GM15510 (cell line): ENCODE data around the gene C1orf185.

ENCODE experiments used
- POLR2A ChIP-seq: IDR thresholded peaks from 3 replicates; pipeline ENCODE4 v1.6.1; 2011; ENCODE audit warnings: borderline replicate concordance; ENCODE audit not compliant: insufficient read length; ENCODE audit errors: extremely low read depth

C1orf185 gene

GRCh38 chr1:51101976-51102375, at the start of gene C1orf185:
Gene C1orf185 (plus strand): TSS chr1:51102228. CDS start chr1:51102234, 6 bp downstream.
- no peak for TF ChIP-seq POLR2A

- no peak for TF ChIP-seq POLR2A
Measured at GRCh38 chr1:51058858-51059257, 43.2 kb upstream of the C1orf185 start.

GRCh38 chr1:51061231-51061918, 40.7 kb upstream of the C1orf185 start:
- no peak for TF ChIP-seq POLR2A

GRCh38 chr1:51063121-51063520, 38.9 kb upstream of the C1orf185 start:
- no peak for TF ChIP-seq POLR2A

GRCh38 chr1:51070011-51070410, 32.0 kb upstream of the C1orf185 start:
- TF ChIP-seq POLR2A = no peak

GRCh38 chr1:51070640-51071039, 31.4 kb upstream of the C1orf185 start:
- no peak for TF ChIP-seq POLR2A

GRCh38 chr1:51071291-51072042, 30.6 kb upstream of the C1orf185 start:
- TF ChIP-seq POLR2A = no peak

GRCh38 chr1:51072043-51072439, 30.0 kb upstream of the C1orf185 start:
- TF ChIP-seq POLR2A = no peak

GRCh38 chr1:51072651-51073050, 29.4 kb upstream of the C1orf185 start:
- no peak for TF ChIP-seq POLR2A

GRCh38 chr1:51073456-51073855, 28.6 kb upstream of the C1orf185 start:
- TF ChIP-seq POLR2A = no peak

- no peak for TF ChIP-seq POLR2A
Measured at GRCh38 chr1:51086496-51087271, 15.3 kb upstream of the C1orf185 start.

GRCh38 chr1:51088474-51088873, 13.6 kb upstream of the C1orf185 start:
- no peak for TF ChIP-seq POLR2A

GRCh38 chr1:51093581-51093980, 8.4 kb upstream of the C1orf185 start:
- TF ChIP-seq POLR2A = no peak

- no peak for TF ChIP-seq POLR2A
Measured at GRCh38 chr1:51097171-51097570, 4.9 kb upstream of the C1orf185 start.

GRCh38 chr1:51100264-51100880, 1.7 kb upstream of the C1orf185 start:
- TF ChIP-seq POLR2A = no peak
